ENCODE measurements around the gene FAM219B.

DNA sequence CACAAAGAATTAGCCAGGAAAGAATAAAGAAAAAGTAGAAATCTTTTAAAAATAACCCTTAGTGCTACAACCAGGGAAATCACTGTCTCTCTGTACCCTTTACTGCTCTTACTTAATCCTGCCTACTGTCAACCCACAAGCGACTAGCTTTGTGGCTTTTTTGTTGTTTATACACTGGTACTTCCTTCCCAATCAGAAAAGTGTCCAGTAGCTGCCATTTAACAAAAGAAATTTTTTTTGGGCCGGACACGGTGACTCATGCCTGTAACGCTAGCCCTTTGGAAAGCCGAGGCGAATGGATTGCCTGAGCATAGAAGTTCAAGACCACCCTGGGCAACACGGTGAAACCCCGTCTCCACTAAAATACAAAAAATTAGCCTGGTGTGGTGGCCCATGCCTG lies 13.8 kb upstream of the FAM219B start:
- no peak for TF ChIP-seq EP300 (IDR thresholded peaks at IDR 0.05)
- TF ChIP-seq, protein P1, sequence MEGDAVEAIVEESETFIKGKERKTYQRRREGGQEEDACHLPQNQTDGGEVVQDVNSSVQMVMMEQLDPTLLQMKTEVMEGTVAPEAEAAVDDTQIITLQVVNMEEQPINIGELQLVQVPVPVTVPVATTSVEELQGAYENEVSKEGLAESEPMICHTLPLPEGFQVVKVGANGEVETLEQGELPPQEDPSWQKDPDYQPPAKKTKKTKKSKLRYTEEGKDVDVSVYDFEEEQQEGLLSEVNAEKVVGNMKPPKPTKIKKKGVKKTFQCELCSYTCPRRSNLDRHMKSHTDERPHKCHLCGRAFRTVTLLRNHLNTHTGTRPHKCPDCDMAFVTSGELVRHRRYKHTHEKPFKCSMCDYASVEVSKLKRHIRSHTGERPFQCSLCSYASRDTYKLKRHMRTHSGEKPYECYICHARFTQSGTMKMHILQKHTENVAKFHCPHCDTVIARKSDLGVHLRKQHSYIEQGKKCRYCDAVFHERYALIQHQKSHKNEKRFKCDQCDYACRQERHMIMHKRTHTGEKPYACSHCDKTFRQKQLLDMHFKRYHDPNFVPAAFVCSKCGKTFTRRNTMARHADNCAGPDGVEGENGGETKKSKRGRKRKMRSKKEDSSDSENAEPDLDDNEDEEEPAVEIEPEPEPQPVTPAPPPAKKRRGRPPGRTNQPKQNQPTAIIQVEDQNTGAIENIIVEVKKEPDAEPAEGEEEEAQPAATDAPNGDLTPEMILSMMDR (IDR thresholded peaks at IDR 0.05): no peak

Measured in esophagus muscularis mucosa (tissue), 3 donors.